GM19351 (cell line): ENCODE results near the gene IL18RAP.

ENCODE experiments used
- ATAC-seq: cut with Tn5 transposase; IDR thresholded peaks from one replicate; pipeline ENCODE4 v1.9.1; 2021; ENCODE audit warnings: mild to moderate bottlenecking, moderate library complexity; ENCODE audit not compliant: unreplicated experiment

IL18RAP gene

GRCh38 chr2:102492006-102492405 is 69.0 kb downstream of the IL18RAP start:
- no peak for ATAC-seq

- ATAC-seq, result no peak
Observed at GRCh38 chr2:102494570-102494969, 71.6 kb downstream of the IL18RAP start.

GRCh38 chr2:102498414-102498813 is 75.5 kb downstream of the IL18RAP start:
- no peak for ATAC-seq

- no peak for ATAC-seq
Observed at GRCh38 chr2:102499558-102499957, 76.6 kb downstream of the IL18RAP start.
